DMS 273 (cell line): ENCODE data around the gene HDAC3.

Experiments used
- DNase-seq: peaks from one replicate; lab custom pipeline; 2025; ENCODE audit not compliant: unreplicated experiment; lab: John Stamatoyannopoulos, UW

The HDAC3 gene

GRCh38 chr5:141605523-141606277, 30.9 kb downstream of the HDAC3 start:
- no peak for DNase-seq

- DNase-seq: peak; percentile 11
Measured at GRCh38 chr5:141603923-141604717, 32.5 kb downstream of the HDAC3 start.

GRCh38 chr5:141602606-141603005, 34.0 kb downstream of the HDAC3 start:
- no peak for DNase-seq

GRCh38 chr5:141598391-141599345, 38.0 kb downstream of the HDAC3 start:
- DNase-seq: peak; percentile 20

GRCh38 chr5:141597814-141598213, 38.8 kb downstream of the HDAC3 start:
- peak; percentile 86 for DNase-seq

GRCh38 chr5:141597394-141597793, 39.3 kb downstream of the HDAC3 start:
- no peak for DNase-seq

GRCh38 chr5:141596867-141597266, 39.8 kb downstream of the HDAC3 start:
- no peak for DNase-seq

- no peak for DNase-seq
Measured at GRCh38 chr5:141590127-141590526, 46.5 kb downstream of the HDAC3 start.

GRCh38 chr5:141586246-141586645, 50.4 kb downstream of the HDAC3 start:
- DNase-seq: no peak

- DNase-seq: no peak
Measured at GRCh38 chr5:141585594-141585993, 51.1 kb downstream of the HDAC3 start.

- DNase-seq: no peak
Measured at GRCh38 chr5:141574122-141574510, 62.5 kb downstream of the HDAC3 start.

GRCh38 chr5:141573489-141574121, 63.0 kb downstream of the HDAC3 start:
- DNase-seq: no peak
